Stimulated activated naive CD8-positive, alpha-beta T cell treated with anti-CD3 and anti-CD28 coated beads, Interleukin-15, Interleukin-2, amounts not matched to agents 100 U/mL and 50 U/mL, for 24 hours (primary cell): ENCODE data around the gene FRMD3.

ENCODE experiments used
- ATAC-seq: fragments of 150-1000 bp; cut with Tn5 transposase; one replicate; pipeline ENCODE4 v1.10.0; 2021
- DNase-seq: peaks from one replicate; pipeline ENCODE4 v3.0.0; 2021

The FRMD3 gene

GRCh38 chr9:83330207-83331196 is 207.7 kb downstream of the FRMD3 start:
- DNase-seq: no peak

GRCh38 chr9:83327750-83328622 is 210.2 kb downstream of the FRMD3 start:
- no peak for ATAC-seq
- no peak for DNase-seq

More at GRCh38 chr9:83330207-83331196, 207.7 kb downstream of the FRMD3 start:
- ATAC-seq: no peak

- DNase-seq (no peak), ATAC-seq (no peak)
These were observed 210.9 kb downstream of the FRMD3 start for GRCh38 chr9:83327323-83327722.

GRCh38 chr9:83323148-83323547 is 215.1 kb downstream of the FRMD3 start:
- no peak for ATAC-seq

GRCh38 chr9:83322438-83322837 is 215.8 kb downstream of the FRMD3 start:
- DNase-seq (no peak), ATAC-seq (no peak)

More at GRCh38 chr9:83323148-83323547, 215.1 kb downstream of the FRMD3 start:
- no peak for DNase-seq

- ATAC-seq (no peak), DNase-seq (no peak)
These were observed 221.0 kb downstream of the FRMD3 start for GRCh38 chr9:83317244-83317643.

GRCh38 chr9:83315649-83316048 is 222.6 kb downstream of the FRMD3 start:
- DNase-seq (no peak), ATAC-seq (no peak)

- ATAC-seq (no peak), DNase-seq (no peak)
These were observed 224.4 kb downstream of the FRMD3 start for GRCh38 chr9:83313781-83314180.

- DNase-seq (no peak), ATAC-seq (no peak)
These were observed 225.7 kb downstream of the FRMD3 start for GRCh38 chr9:83312537-83312936.

GRCh38 chr9:83307066-83307724 is 231.0 kb downstream of the FRMD3 start:
- DNase-seq (no peak), ATAC-seq (no peak)

GRCh38 chr9:83304686-83305085 is 233.5 kb downstream of the FRMD3 start:
- ATAC-seq (no peak), DNase-seq (no peak)

- DNase-seq (no peak), ATAC-seq (no peak)
These were observed 238.6 kb downstream of the FRMD3 start for GRCh38 chr9:83299571-83299970.

GRCh38 chr9:83299094-83299493 is 239.1 kb downstream of the FRMD3 start:
- ATAC-seq (no peak), DNase-seq (no peak)

GRCh38 chr9:83296123-83296522 is 242.1 kb downstream of the FRMD3 start:
- DNase-seq: no peak
- no peak for ATAC-seq

- no peak for DNase-seq
- ATAC-seq: no peak
These were observed 243.4 kb downstream of the FRMD3 start for GRCh38 chr9:83294816-83295215.

GRCh38 chr9:83291196-83291595 is 247.0 kb downstream of the FRMD3 start:
- ATAC-seq: no peak
- no peak for DNase-seq

- no peak for ATAC-seq
- no peak for DNase-seq
These were observed 247.5 kb downstream of the FRMD3 start for GRCh38 chr9:83290692-83291091.

- no peak for ATAC-seq
These were observed 251.2 kb downstream of the FRMD3 start for GRCh38 chr9:83287021-83287420.

GRCh38 chr9:83285445-83286225 is 252.6 kb downstream of the FRMD3 start:
- no peak for DNase-seq

More at GRCh38 chr9:83287021-83287420, 251.2 kb downstream of the FRMD3 start:
- no peak for DNase-seq

GRCh38 chr9:83284746-83285145 is 253.5 kb downstream of the FRMD3 start:
- ATAC-seq: no peak

More at GRCh38 chr9:83285445-83286225, 252.6 kb downstream of the FRMD3 start:
- ATAC-seq: no peak

GRCh38 chr9:83283528-83283927 is 254.7 kb downstream of the FRMD3 start:
- no peak for DNase-seq
- no peak for ATAC-seq

More at GRCh38 chr9:83284746-83285145, 253.5 kb downstream of the FRMD3 start:
- no peak for DNase-seq
